ENCODE data around the gene BANF1.

Gene BANF1

GRCh38 chr11:65958291-65958690, 44.0 kb upstream of the BANF1 start:
- H3F3A ChIP-seq (ENCODE audit: control insufficient read depth, insufficient read depth): no peaks in the 10 kb centered on the region
- H3K27me3 ChIP-seq (ENCODE audit: control insufficient read depth, low read length): no peaks in the 10 kb centered on the region
- no peak overlapping the region for H3K4me3 ChIP-seq (ENCODE audit: low read length)
- H3K27ac ChIP-seq (ENCODE audit: low read depth, low read length): no peak overlapping the region
- H3K79me2 ChIP-seq (ENCODE audit: control insufficient read depth, low read length): peaks cover 21% of the 10 kb centered on the region
- no peaks in the 10 kb centered on the region for H3K9me3 ChIP-seq (ENCODE audit: control insufficient read depth, insufficient read depth, low read length)
- peaks cover 27% of the 10 kb centered on the region for H3K4me1 ChIP-seq (ENCODE audit: control insufficient read depth, low read length)
- TF ChIP-seq CTCF (IDR thresholded peaks at IDR 0.05; ENCODE audit: low read depth, low read length, poor library complexity, severe bottlenecking) (no peak), EZH2phosphoT487 (IDR thresholded peaks at IDR 0.05; ENCODE audit: borderline replicate concordance, low read length) (no peak)
- H3K36me3 ChIP-seq (ENCODE audit: control insufficient read depth, low read length): peaks cover 7% of the 10 kb centered on the region
- H4K20me1 ChIP-seq (ENCODE audit: control insufficient read depth, insufficient read depth, low read depth, low read length): peaks cover 12% of the 10 kb centered on the region; the same call in 1 of the 2 replicates
- no peaks in the 10 kb centered on the region for H3K9me2 ChIP-seq (replicated peaks; ENCODE audit: control insufficient read depth, low read length)
- H3K4me2 ChIP-seq (ENCODE audit: low read length): no peak overlapping the region

GRCh38 chr11:65958774-65959420, 43.4 kb upstream of the BANF1 start:
- no peak for TF ChIP-seq EZH2phosphoT487 (IDR thresholded peaks at IDR 0.05; ENCODE audit: borderline replicate concordance, low read length)
- TF ChIP-seq CTCF (IDR thresholded peaks at IDR 0.05; ENCODE audit: low read depth, low read length, poor library complexity, severe bottlenecking): no peak
- H3K4me1 ChIP-seq (ENCODE audit: control insufficient read depth, low read length): peaks cover 27% of the 10 kb centered on the region
- H3K27me3 ChIP-seq (ENCODE audit: control insufficient read depth, low read length): no peaks in the 10 kb centered on the region
- peaks cover 12% of the 10 kb centered on the region; the same call in 1 of the 2 replicates for H4K20me1 ChIP-seq (ENCODE audit: control insufficient read depth, insufficient read depth, low read depth, low read length)
- H3K9me2 ChIP-seq (replicated peaks; ENCODE audit: control insufficient read depth, low read length): no peaks in the 10 kb centered on the region
- H3K79me2 ChIP-seq (ENCODE audit: control insufficient read depth, low read length): peaks cover 27% of the 10 kb centered on the region
- H3K9me3 ChIP-seq (ENCODE audit: control insufficient read depth, insufficient read depth, low read length): no peaks in the 10 kb centered on the region
- peaks cover 11% of the 10 kb centered on the region for H3K36me3 ChIP-seq (ENCODE audit: control insufficient read depth, low read length)
- H3F3A ChIP-seq (ENCODE audit: control insufficient read depth, insufficient read depth): no peaks in the 10 kb centered on the region
- H3K4me3 ChIP-seq (ENCODE audit: low read length): no peak overlapping the region
- no peak overlapping the region for H3K27ac ChIP-seq (ENCODE audit: low read depth, low read length)
- no peak overlapping the region for H3K4me2 ChIP-seq (ENCODE audit: low read length)

- Histone ChIP-seq H3K27me3 (ENCODE audit: control insufficient read depth, low read length) (no peaks in the 10 kb centered on the region), H3K4me1 (ENCODE audit: control insufficient read depth, low read length) (peaks cover 27% of the 10 kb centered on the region), H3K79me2 (ENCODE audit: control insufficient read depth, low read length) (peaks cover 38% of the 10 kb centered on the region), H3F3A (ENCODE audit: control insufficient read depth, insufficient read depth) (no peaks in the 10 kb centered on the region), H3K27ac (ENCODE audit: low read depth, low read length) (peak overlapping the region; percentile 62), H3K9me3 (ENCODE audit: control insufficient read depth, insufficient read depth, low read length) (no peaks in the 10 kb centered on the region), H3K9me2 (replicated peaks; ENCODE audit: control insufficient read depth, low read length) (no peaks in the 10 kb centered on the region), H3K36me3 (ENCODE audit: control insufficient read depth, low read length) (peaks cover 30% of the 10 kb centered on the region), H3K4me3 (ENCODE audit: low read length) (peak overlapping the region; percentile 99), H4K20me1 (ENCODE audit: control insufficient read depth, insufficient read depth, low read depth, low read length) (peaks cover 12% of the 10 kb centered on the region; the same call in 1 of the 2 replicates), H3K4me2 (ENCODE audit: low read length) (peak overlapping the region; percentile 91)
- no peak for TF ChIP-seq EZH2phosphoT487 (IDR thresholded peaks at IDR 0.05; ENCODE audit: borderline replicate concordance, low read length)
- TF ChIP-seq CTCF (IDR thresholded peaks at IDR 0.05; ENCODE audit: low read depth, low read length, poor library complexity, severe bottlenecking): no peak
Observed at GRCh38 chr11:65960824-65961266, 41.5 kb upstream of the BANF1 start.
